Activated CD8-positive, alpha-beta memory T cell treated with anti-CD3 and anti-CD28 coated beads, Interleukin-2, amount 50 U/mL, for 1 hour (primary cell): Measurements from ENCODE around the gene C19orf33.

Experiments
- DNase-seq: peaks from one replicate; pipeline ENCODE4 v3.0.0-alpha.2; 2020; ENCODE audit errors: extremely low read depth

Gene C19orf33

GRCh38 chr19:38280030-38280921, 23.8 kb upstream of the C19orf33 start:
- DNase-seq: no peak

- DNase-seq: no peak
Measured at GRCh38 chr19:38281811-38282566, 22.1 kb upstream of the C19orf33 start.

- DNase-seq: no peak
Measured at GRCh38 chr19:38283271-38283670, 20.8 kb upstream of the C19orf33 start.

- DNase-seq: no peak
Measured at GRCh38 chr19:38284422-38284821, 19.6 kb upstream of the C19orf33 start.

- DNase-seq: no peak
Measured at GRCh38 chr19:38285567-38285966, 18.5 kb upstream of the C19orf33 start.

GRCh38 chr19:38287604-38288003, 16.4 kb upstream of the C19orf33 start:
- no peak for DNase-seq

- DNase-seq: no peak
Measured at GRCh38 chr19:38288123-38288855, 15.8 kb upstream of the C19orf33 start.

- DNase-seq: no peak
Measured at GRCh38 chr19:38289955-38290354, 14.1 kb upstream of the C19orf33 start.

GRCh38 chr19:38290631-38291147, 13.4 kb upstream of the C19orf33 start:
- DNase-seq: no peak

GRCh38 chr19:38291855-38292254, 12.2 kb upstream of the C19orf33 start:
- DNase-seq: no peak

- no peak for DNase-seq
Measured at GRCh38 chr19:38293281-38293680, 10.8 kb upstream of the C19orf33 start.

- DNase-seq: no peak
Measured at GRCh38 chr19:38294090-38294489, 10.0 kb upstream of the C19orf33 start.

GRCh38 chr19:38298821-38299680, 5.0 kb upstream of the C19orf33 start:
- no peak for DNase-seq

- DNase-seq: no peak
Measured at GRCh38 chr19:38304352-38304865, 358 bp downstream of the C19orf33 start.

- no peak for DNase-seq
Measured at GRCh38 chr19:38304866-38305429, 897 bp downstream of the C19orf33 start.

- no peak for DNase-seq
Measured at GRCh38 chr19:38306236-38306635, 2.2 kb downstream of the C19orf33 start.

- DNase-seq: no peak
Measured at GRCh38 chr19:38307076-38307475, 3.0 kb downstream of the C19orf33 start.

- DNase-seq: no peak
Measured at GRCh38 chr19:38307597-38307996, 3.5 kb downstream of the C19orf33 start.

GRCh38 chr19:38308006-38308766, 4.1 kb downstream of the C19orf33 start:
- DNase-seq: no peak
